GM12878 (cell line): Measurements from ENCODE around the gene SH2D3A. TPM values are rescaled to one million over a fixed set of nuclear protein-coding genes. Genes with fewer than 3 reads are reported as not detected.
A peak's percentile ranks its signal among the peaks of the same experiment; 100 is the strongest.

Experiments
- ASH2L ChIP-seq: fragments of 300-600, 200-600 bp; sonication (generic); IDR thresholded peaks from 2 replicates; pipeline ENCODE4 v1.6.1; 2017; ENCODE audit warnings: low read depth, mild to moderate bottlenecking, borderline replicate concordance
- ATF7 ChIP-seq: fragments of 450-650 bp; IDR thresholded peaks from 2 replicates; pipeline ENCODE4 v1.6.1; 2016; ENCODE audit warnings: low read depth, mild to moderate bottlenecking
- BMI1 ChIP-seq: fragments of 450-650 bp; IDR thresholded peaks from 2 replicates; pipeline ENCODE4 v1.6.1; 2016; ENCODE audit warnings: mild to moderate bottlenecking, moderate library complexity, borderline replicate concordance
- E2F8 ChIP-seq: fragments of 450-650 bp; IDR thresholded peaks from 2 replicates; pipeline ENCODE4 v1.6.1; 2018; ENCODE audit warnings: mild to moderate bottlenecking, low read depth, moderate library complexity; ENCODE audit not compliant: partially characterized antibody
- EGR1 ChIP-seq, 2 experiments: IDR thresholded peaks; 1 replicate in 1 of 2; 2 replicates in 1 of 2; pipeline ENCODE4 v1.6.1; 2011 to 2012; ENCODE audit warnings: low read depth in 2 of 2, low read length in 2 of 2, borderline replicate concordance in 1 of 2, mild to moderate bottlenecking in 1 of 2, moderate library complexity in 1 of 2
- IRF3 ChIP-seq: fragments of 450-650 bp; IDR thresholded peaks from 2 replicates; pipeline ENCODE4 v1.6.1; 2014; ENCODE audit warnings: mild to moderate bottlenecking
- MYB ChIP-seq: fragments of 150-350 bp; IDR thresholded peaks from 2 replicates; pipeline ENCODE4 v1.6.1; 2014; ENCODE audit warnings: mild to moderate bottlenecking, low read depth, low read length, borderline replicate concordance
- PKNOX1 ChIP-seq: fragments of 450-650 bp; IDR thresholded peaks from 2 replicates; pipeline ENCODE4 v1.6.1; 2016; ENCODE audit warnings: mild to moderate bottlenecking
- POLR2A ChIP-seq: IDR thresholded peaks from 2 replicates; pipeline ENCODE4 v1.6.1; 2011; ENCODE audit warnings: low read depth, mild to moderate bottlenecking, low read length
- POLR2AphosphoS5 ChIP-seq: IDR thresholded peaks from 2 replicates; pipeline ENCODE4 v1.6.1; 2011; ENCODE audit warnings: mild to moderate bottlenecking, low read length, inconsistent platforms
- TCF3 ChIP-seq: IDR thresholded peaks from 2 replicates; pipeline ENCODE4 v1.6.1; 2012; ENCODE audit warnings: low read depth, mild to moderate bottlenecking, low read length, borderline replicate concordance; ENCODE audit not compliant: insufficient read depth
- ZNF592 ChIP-seq: fragments of 450-650 bp; IDR thresholded peaks from 2 replicates; pipeline ENCODE4 v1.6.1; 2017; ENCODE audit warnings: mild to moderate bottlenecking, moderate library complexity
- polyA plus RNA-seq, 11 experiments: library from polyadenylated mRNA; depleted of rRNA in 4 of 11; unstranded in 6 of 11; stranded (reverse) in 5 of 11; fragments of >200 nt; fragmentation: Nextera tagmentation in 4 of 11; fragmentation: Illumina TruSeq in 1 of 11; extraction: Ambion mirVana in 4 of 11; extraction: Trizol in 1 of 11; gene quantifications; 1 replicate in 1 of 11; 2 replicates in 10 of 11; pipeline versions ENCODE4 v1.2.1 to v1.2.3, GENCODE V29; 2011 to 2016; ENCODE audit warnings: inconsistent platforms in 2 of 11, missing spikeins in 2 of 11, low read depth in 1 of 11
- total RNA-seq, 4 experiments: library from RNA; depleted of rRNA in 3 of 4; stranded (reverse); fragments of >200 nt in 3 of 4; fragmentation: Illumina TruSeq in 1 of 4; extraction: Trizol in 1 of 4; gene quantifications; 2 replicates each; pipeline versions ENCODE4 v1.2.1 to v1.2.3, GENCODE V29; 2013 to 2021

SH2D3A gene
- total and polyA plus RNA-seq, 10 of the 15 experiments (the other 5 are each of a cell fraction or from before 2014, with no cell fraction given), result 0.77 to 24.4 (median 9.5) TPM

GRCh38 chr19:6736169-6736916 is 30.9 kb downstream of the SH2D3A start (continued):
- TF ChIP-seq ATF7, result peak; percentile 81
- TF ChIP-seq POLR2A, result peak; percentile 75
- no peak for TF ChIP-seq ASH2L
- no peak for TF ChIP-seq IRF3
- TF ChIP-seq PKNOX1, result 0 out of 2 replicates have a peak, but pooled peaks have one; percentile 9
- TF ChIP-seq TCF3, result peak; percentile 40; the same call in 1 of the 2 replicates
- peak; percentile 70 for TF ChIP-seq POLR2AphosphoS5
- TF ChIP-seq EGR1 (IDR thresholded peaks at IDR 0.05; ENCODE audit: borderline replicate concordance in 1 of 2, low read depth in 2 of 2, low read length in 2 of 2), result no peak
- TF ChIP-seq MYB, result no peak
- TF ChIP-seq BMI1, result no peak
- no peak for TF ChIP-seq E2F8
- no peak for TF ChIP-seq ZNF592
